Embryonic facial prominence (tissue), 1 donor: Measurements from ENCODE around the gene OR5D14.

Source experiments
- DNase-seq: peaks from one replicate; pipeline ENCODE4 v3.0.0-alpha.2; 2016; ENCODE audit errors: extremely low spot score

OR5D14 gene

DNA sequence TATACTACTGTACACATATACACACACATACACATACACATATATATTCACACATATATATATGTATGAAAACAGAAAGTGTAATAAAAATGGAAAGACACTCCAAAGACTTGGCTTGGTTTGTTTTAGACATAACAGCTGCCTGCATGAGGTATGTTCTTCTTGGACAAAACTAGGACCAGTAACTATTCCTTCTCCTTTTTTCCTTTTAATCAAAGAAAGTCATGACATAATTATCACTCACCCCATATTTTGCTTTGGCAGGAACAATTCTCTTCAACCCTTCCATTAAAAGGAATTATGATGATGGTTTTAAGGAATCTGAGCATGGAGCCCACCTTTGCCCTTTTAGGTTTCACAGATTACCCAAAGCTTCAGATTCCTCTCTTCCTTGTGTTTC, at the start of gene OR5D14:
Gene OR5D14 (plus strand): TSS at position 301 of the 400 bp plus-strand sequence. CDS start 0 bp downstream, at position 301.
- DNase-seq: no peak

DNA sequence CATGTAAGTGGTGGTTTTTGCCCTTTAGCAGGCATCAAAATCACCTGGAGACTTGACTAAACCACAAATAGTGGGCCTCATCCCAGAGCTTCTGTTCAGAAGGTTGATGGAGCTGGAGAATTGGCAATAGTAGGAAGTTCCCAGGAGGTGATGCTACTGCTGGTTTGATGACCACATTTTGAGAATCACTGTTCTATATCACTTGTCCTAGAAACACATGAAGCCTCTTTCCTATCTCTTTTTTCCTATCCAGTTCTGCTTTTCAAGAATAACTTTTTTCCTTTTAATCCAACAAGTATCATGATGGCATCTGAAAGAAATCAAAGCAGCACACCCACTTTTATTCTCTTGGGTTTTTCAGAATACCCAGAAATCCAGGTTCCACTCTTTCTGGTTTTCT, 22.2 kb upstream of the OR5D14 start, which contains the start of gene OR5D13:
Gene OR5D13 (plus strand): TSS at position 301 of the 400 bp plus-strand sequence. CDS start 0 bp downstream, at position 301.
- DNase-seq: no peak

DNA sequence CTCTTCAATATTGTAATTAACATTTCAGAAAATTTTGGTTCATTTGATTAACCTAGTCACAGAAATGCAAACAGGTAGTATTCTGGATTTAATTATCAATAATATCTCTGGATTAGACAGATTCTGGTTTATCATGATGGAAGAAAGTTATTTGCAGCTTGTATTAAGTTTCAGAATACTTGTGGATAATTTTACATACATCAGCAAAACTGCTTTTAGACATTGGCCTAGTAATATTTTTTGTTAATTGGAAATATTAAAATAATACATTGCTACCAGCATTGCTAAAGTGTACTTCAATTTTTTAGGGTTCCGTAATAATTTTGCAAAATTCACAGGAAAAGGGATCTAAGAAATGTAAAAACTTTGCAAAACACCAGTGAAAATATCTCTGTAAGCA, 3.8 kb upstream of the OR5D14 start:
- no peak for DNase-seq

DNA sequence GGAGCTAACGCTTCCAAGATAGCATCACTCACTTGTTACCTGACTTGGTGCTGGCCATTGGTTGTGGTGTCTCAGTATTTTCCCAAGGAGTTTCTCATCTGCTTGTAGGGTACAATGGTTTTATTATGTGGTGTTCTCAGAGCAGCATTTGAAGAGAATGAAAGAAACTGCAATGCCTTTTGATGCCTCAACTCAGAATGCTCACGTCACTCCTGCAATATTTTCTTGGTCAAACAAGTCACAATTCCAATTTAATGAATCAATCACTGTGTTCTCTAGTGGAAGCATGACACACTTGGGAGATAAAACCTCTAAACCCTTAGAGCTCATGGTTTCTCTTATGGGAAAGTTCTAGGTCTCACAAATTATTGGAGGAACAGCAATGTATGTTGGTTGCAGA, 2.0 kb upstream of the OR5D14 start:
- no peak for DNase-seq

DNA sequence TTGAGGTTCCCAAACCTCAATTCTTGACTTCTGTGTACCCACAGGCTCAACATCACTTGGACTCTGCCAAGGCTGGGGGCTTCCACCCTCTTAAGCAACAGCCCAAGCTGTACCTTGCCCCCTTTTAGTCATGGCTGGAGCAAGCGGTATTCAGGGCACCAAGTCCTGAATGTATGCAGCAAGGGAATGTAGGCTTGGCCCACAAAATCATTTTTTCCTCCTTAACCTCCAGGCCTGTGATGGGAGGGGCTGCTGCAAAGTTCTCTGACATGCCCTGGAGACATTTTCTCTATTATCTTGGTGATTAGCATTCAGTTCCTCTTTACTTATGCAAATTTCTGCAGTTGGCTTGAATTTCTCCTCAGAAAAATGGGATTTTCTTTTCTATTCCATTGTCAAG, 10.9 kb downstream of the OR5D14 start:
- DNase-seq: no peak

DNA sequence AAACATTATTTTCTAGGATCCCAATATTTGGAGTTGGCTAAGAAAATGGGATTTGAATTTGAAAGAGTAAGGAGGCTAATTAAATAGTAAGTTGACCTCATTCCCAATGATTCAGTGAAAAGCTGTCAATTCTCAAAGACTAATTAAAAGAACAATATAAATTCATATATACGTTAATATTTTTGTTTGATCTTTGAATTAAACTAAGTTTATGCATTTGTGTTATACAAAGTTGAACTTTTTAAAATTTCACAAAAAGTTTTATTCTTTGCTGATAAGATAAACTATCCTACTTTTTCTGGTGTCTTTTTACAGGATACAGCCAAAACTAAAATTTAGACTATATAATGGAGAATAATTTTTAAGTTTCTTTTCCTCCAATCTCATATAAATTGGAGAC, 15.7 kb downstream of the OR5D14 start, which contains the start of gene OR5L1:
Gene OR5L1 (plus strand): TSS at position 301 of the 400 bp plus-strand sequence. CDS start 100 bp downstream, outside the sequence.
- DNase-seq: no peak

DNA sequence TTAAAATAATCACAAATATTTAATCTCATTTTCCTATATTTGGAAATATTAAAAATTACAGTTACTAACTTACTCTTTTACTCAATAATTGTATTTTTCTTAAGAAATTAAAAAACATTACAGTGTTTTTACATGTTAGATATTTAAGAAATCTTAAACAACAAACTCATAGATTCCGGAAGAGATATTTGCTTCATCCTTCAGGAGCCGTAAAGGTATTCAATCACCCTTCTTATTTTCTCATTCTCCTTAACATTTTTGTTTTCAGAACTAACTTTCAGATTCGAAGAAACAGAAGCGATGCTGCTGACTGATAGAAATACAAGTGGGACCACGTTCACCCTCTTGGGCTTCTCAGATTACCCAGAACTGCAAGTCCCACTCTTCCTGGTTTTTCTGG, 24.0 kb downstream of the OR5D14 start, which contains the start of gene OR5D18:
Gene OR5D18 (plus strand): TSS at position 301 of the 400 bp plus-strand sequence. CDS start 0 bp downstream, at position 301.
- no peak for DNase-seq

DNA sequence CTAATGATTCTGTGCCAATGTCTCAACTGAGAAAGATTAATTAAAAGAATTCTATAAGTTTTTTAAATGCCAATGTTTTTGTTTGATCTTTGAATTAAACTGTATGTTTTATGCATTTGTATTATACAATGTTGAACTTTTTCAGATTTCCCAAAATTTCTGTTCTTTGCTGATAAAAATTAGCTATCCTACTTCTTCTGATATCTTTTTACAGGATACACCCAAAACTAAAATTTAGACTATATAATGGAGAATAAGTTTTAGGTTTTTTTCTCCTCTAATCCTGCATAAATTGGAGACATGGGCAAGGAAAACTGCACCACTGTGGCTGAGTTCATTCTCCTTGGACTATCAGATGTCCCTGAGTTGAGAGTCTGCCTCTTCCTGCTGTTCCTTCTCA, 31.6 kb downstream of the OR5D14 start, which contains the start of gene OR5L2:
Gene OR5L2 (plus strand): TSS at position 301 of the 400 bp plus-strand sequence. CDS start 0 bp downstream, at position 301.
- no peak for DNase-seq

DNA sequence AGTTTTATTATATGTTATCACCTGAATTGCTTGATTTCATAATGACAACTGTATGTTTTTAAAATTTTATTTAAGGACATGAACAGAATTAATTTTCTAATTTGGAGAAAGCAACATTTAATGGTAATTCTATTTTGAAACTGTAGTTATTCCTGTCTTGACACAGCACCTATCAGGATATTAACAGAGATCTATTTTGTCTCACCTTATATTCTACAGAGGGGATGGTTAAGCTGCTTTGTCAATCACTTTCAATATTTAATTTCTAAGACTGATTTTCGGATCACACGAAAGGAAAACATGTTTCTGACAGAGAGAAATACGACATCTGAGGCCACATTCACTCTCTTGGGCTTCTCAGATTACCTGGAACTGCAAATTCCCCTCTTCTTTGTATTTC, 43.1 kb downstream of the OR5D14 start, which contains the start of gene OR5D16:
Gene OR5D16 (plus strand): TSS at position 301 of the 400 bp plus-strand sequence. CDS start 0 bp downstream, at position 301.
- no peak for DNase-seq
